HepG2 (cell line): ENCODE data around the gene RBM27. TPM values are rescaled to one million over a fixed set of nuclear protein-coding genes. Genes with fewer than 3 reads are reported as not detected.

ENCODE experiments used
- ATF7 ChIP-seq, 2 experiments: fragments of 450-650 bp in 1 of 2; sonication (generic) in 1 of 2; formaldehyde crosslinking in 1 of 2; IDR thresholded peaks; 2 replicates each; pipeline versions ENCODE4 v1.4.0 to v1.6.1; 2016 to 2020; ENCODE audit warnings: antibody characterized with exemption in 1 of 2, mild to moderate bottlenecking in 1 of 2, missing genetic modification reagents in 1 of 2
- EHMT2 ChIP-seq: fragments of 200-600 bp; sonication (generic); IDR thresholded peaks from 2 replicates; pipeline ENCODE4 v1.7.0; 2017; ENCODE audit warnings: antibody characterized with exemption, low read depth, low read length, borderline replicate concordance
- GLI4 ChIP-seq: sonication (generic); formaldehyde crosslinking; IDR thresholded peaks from 2 replicates; pipeline ENCODE4 v1.5.1; 2020; ENCODE audit warnings: missing genetic modification reagents, mild to moderate bottlenecking, moderate library complexity, borderline replicate concordance
- HNF4G ChIP-seq, 2 experiments: sonication (generic) in 1 of 2; formaldehyde crosslinking in 1 of 2; IDR thresholded peaks; 2 replicates each; pipeline versions ENCODE4 v1.4.0 to v1.6.1; 2011 to 2020; ENCODE audit warnings: borderline replicate concordance in 2 of 2, low read depth in 2 of 2, mild to moderate bottlenecking in 2 of 2, low read length in 1 of 2, missing genetic modification reagents in 1 of 2, moderate library complexity in 1 of 2
- HNRNPL ChIP-seq: fragments of 200-400 bp; formaldehyde crosslinking; IDR thresholded peaks from 2 replicates; pipeline ENCODE4 v1.6.1; 2017; ENCODE audit warnings: mild to moderate bottlenecking, low read depth, low read length
- KLF13 ChIP-seq: sonication (generic); formaldehyde crosslinking; IDR thresholded peaks from 2 replicates; pipeline ENCODE4 v1.4.0; 2020; ENCODE audit warnings: mild to moderate bottlenecking, missing genetic modification reagents
- MTF2 ChIP-seq: sonication (generic); formaldehyde crosslinking; IDR thresholded peaks from 2 replicates; pipeline ENCODE4 v1.5.0; 2020; ENCODE audit warnings: missing genetic modification reagents, borderline replicate concordance
- NFYB ChIP-seq: sonication (generic); formaldehyde crosslinking; IDR thresholded peaks from 2 replicates; pipeline ENCODE4 v1.4.0; 2020; ENCODE audit warnings: missing genetic modification reagents
- PCBP2 ChIP-seq: fragments of 200-400 bp; formaldehyde crosslinking; optimal IDR thresholded peaks from 2 replicates; pipeline ENCODE3; 2018; ENCODE audit warnings: low read length, low read depth; ENCODE audit not compliant: poor library complexity, severe bottlenecking
- SIN3B ChIP-seq: fragments of 150-350 bp; IDR thresholded peaks from 2 replicates; pipeline ENCODE4 v1.6.1; 2014; ENCODE audit warnings: low read length
- SP140L ChIP-seq: sonication (generic); formaldehyde crosslinking; IDR thresholded peaks from 2 replicates; pipeline ENCODE4 v1.4.0; 2020; ENCODE audit warnings: missing genetic modification reagents, borderline replicate concordance
- ZBTB3 ChIP-seq: sonication (generic); formaldehyde crosslinking; IDR thresholded peaks from 2 replicates; pipeline ENCODE4 v1.4.0; 2020; ENCODE audit warnings: low read depth, mild to moderate bottlenecking, moderate library complexity, missing genetic modification reagents, borderline replicate concordance
- ZNF562 ChIP-seq: sonication (generic); formaldehyde crosslinking; IDR thresholded peaks from 2 replicates; pipeline ENCODE4 v1.8.0; 2022; ENCODE audit warnings: missing genetic modification reagents, borderline replicate concordance
- ZNF703 ChIP-seq: sonication (generic); formaldehyde crosslinking; IDR thresholded peaks from 2 replicates; pipeline ENCODE4 v1.5.1; 2020; ENCODE audit warnings: missing genetic modification reagents, mild to moderate bottlenecking, moderate library complexity, borderline replicate concordance
- ZNF782 ChIP-seq: sonication (generic); formaldehyde crosslinking; IDR thresholded peaks from 2 replicates; pipeline ENCODE4 v1.4.0; 2020; ENCODE audit warnings: missing genetic modification reagents, mild to moderate bottlenecking, borderline replicate concordance
- ZNF891 ChIP-seq: sonication (generic); formaldehyde crosslinking; IDR thresholded peaks from 2 replicates; pipeline ENCODE4 v1.5.0; 2020; ENCODE audit warnings: mild to moderate bottlenecking, missing genetic modification reagents
- polyA plus RNA-seq, 8 experiments: library from polyadenylated mRNA; depleted of rRNA in 3 of 8; stranded (reverse) in 7 of 8; unstranded in 1 of 8; fragments of >200 nt; fragmentation: Illumina TruSeq in 4 of 8; extraction: Trizol in 4 of 8; gene quantifications; 2 replicates each; pipeline versions ENCODE4 v1.2.1 to v1.2.3, GENCODE V29; 2011 to 2016; ENCODE audit warnings: low read depth in 4 of 8, missing spikeins in 1 of 8, mixed read lengths in 1 of 8; ENCODE audit not compliant: insufficient read depth in 1 of 8
- total RNA-seq, 5 experiments: library from RNA; depleted of rRNA; stranded (reverse); fragments of >200 nt; fragmentation: Illumina TruSeq; extraction: Trizol; gene quantifications; 2 replicates each; pipeline ENCODE4 v1.2.3, GENCODE V29; 2016; ENCODE audit warnings: low read depth in 1 of 5
- TF ChIP-seq, protein P1 (sequence below): sonication (generic); formaldehyde crosslinking; IDR thresholded peaks from 2 replicates; pipeline ENCODE4 v1.5.1; 2020; ENCODE audit warnings: missing genetic modification reagents, mild to moderate bottlenecking, borderline replicate concordance
- TF ChIP-seq, protein P2 (sequence below): IDR thresholded peaks from 2 replicates; pipeline ENCODE4 v1.6.1; 2016; ENCODE audit warnings: low read depth

RBM27 gene
- total and polyA plus RNA-seq, 2 of the 13 experiments (the other 11 are each of a cell fraction or from before 2014, with no cell fraction given), result 12.9 to 23.4 TPM

DNA sequence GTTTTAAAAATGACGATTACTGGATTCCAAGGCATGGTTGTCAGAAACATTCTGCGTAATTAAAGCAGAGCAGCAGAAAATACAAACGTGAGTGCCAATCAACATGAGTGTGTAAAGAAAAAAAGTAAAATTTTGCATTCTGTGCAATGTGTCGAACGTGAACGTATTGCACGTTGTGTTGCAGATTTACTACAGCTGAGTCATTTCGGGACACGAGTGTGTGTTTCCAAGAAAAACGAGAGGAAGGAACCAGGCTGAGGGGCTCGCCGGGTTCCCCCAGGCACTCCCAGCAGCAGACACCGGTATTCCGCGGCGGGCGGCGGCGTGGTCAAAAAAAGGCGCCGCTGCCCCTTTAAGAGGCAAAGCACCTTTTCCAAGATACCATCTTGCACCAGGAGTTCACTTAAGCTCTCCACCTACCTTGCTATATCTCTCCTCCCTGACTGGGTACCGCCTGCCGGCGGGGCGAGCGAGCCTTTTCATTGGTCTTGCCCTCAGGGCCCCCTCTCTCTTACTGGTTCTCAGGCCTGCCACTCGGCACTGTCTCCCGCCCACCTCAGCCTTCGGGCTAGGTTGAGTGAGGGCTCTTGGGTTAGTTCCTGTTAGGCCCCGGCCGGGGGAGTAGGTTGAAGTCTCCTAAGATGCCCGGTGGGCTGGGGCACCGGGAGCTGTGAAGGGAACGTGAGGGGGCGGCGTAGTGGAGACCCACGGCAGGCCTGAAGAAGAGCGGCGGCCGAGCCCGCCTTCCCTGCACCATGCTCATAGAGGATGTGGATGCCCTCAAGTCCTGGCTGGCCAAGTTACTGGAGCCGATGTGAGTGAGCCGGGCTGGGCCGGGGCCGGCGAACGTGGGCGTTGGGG, at the start of gene RBM27 (continued):
- TF ChIP-seq ZBTB3 (CRISPR knock-in tag) (no peak), NFYB (CRISPR knock-in tag) (peak; percentile 100), HNRNPL (peak; percentile 74; the same call in 1 of the 2 replicates), SIN3B (no peak), ATF7 (IDR thresholded peaks at IDR 0.05) (no peak), ATF7 (CRISPR knock-in tag; IDR thresholded peaks at IDR 0.05) (no peak), HNF4G (IDR thresholded peaks at IDR 0.05; ENCODE audit: borderline replicate concordance, low read depth, low read length) (no peak), HNF4G (CRISPR knock-in tag; IDR thresholded peaks at IDR 0.05; ENCODE audit: borderline replicate concordance, low read depth) (no peak), SP140L (CRISPR knock-in tag) (no peak; the same call in 1 of the 2 replicates), ZNF703 (CRISPR knock-in tag) (no peak), ZNF562 (CRISPR knock-in tag) (no peak), EHMT2 (no peak), ZNF782 (CRISPR knock-in tag) (no peak; the same call in 1 of the 2 replicates), PCBP2 (no peak), MTF2 (CRISPR knock-in tag) (no peak), GLI4 (CRISPR knock-in tag) (0 out of 2 replicates have a peak, but pooled peaks have one; percentile 51), KLF13 (no peak), ZNF891 (CRISPR knock-in tag) (no peak; the same call in 1 of the 2 replicates)
- TF ChIP-seq, protein P1, sequence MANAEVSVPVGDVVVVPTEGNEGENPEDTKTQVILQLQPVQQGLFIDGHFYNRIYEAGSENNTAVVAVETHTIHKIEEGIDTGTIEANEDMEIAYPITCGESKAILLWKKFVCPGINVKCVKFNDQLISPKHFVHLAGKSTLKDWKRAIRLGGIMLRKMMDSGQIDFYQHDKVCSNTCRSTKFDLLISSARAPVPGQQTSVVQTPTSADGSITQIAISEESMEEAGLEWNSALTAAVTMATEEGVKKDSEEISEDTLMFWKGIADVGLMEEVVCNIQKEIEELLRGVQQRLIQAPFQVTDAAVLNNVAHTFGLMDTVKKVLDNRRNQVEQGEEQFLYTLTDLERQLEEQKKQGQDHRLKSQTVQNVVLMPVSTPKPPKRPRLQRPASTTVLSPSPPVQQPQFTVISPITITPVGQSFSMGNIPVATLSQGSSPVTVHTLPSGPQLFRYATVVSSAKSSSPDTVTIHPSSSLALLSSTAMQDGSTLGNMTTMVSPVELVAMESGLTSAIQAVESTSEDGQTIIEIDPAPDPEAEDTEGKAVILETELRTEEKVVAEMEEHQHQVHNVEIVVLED (CRISPR knock-in tag), result peak; percentile 81; the same call in 1 of the 2 replicates
- TF ChIP-seq, protein P2, sequence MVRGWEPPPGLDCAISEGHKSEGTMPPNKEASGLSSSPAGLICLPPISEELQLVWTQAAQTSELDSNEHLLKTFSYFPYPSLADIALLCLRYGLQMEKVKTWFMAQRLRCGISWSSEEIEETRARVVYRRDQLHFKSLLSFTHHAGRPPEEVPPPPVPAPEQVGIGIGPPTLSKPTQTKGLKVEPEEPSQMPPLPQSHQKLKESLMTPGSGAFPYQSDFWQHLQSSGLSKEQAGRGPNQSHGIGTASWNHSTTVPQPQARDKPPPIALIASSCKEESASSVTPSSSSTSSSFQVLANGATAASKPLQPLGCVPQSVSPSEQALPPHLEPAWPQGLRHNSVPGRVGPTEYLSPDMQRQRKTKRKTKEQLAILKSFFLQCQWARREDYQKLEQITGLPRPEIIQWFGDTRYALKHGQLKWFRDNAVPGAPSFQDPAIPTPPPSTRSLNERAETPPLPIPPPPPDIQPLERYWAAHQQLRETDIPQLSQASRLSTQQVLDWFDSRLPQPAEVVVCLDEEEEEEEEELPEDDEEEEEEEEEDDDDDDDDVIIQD (CRISPR knock-in tag), result peak; percentile 43; the same call in 1 of the 2 replicates
